Caco-2 (cell line): Measurements from ENCODE around the gene TXNL4A. TPM values are rescaled to one million over a fixed set of nuclear protein-coding genes. Genes with fewer than 3 reads are reported as not detected.

Experiments
- BruUV-seq: library from RNA; stranded (reverse); fragments of 400-500 nt; replicated peaks from 2 replicates; lab custom pipeline; 2021; lab: Mats Ljungman, UMichigan
- CTCF ChIA-PET: fragments of 300-600 bp; sonication (Branson Sonifier 250); formaldehyde crosslinking; loops from one replicate; lab custom pipeline; 2022; ENCODE audit warnings: antibody characterized with exemption; lab: Charles Lee
- POLR2A ChIA-PET: fragments of 300-600 bp; sonication (Branson Sonifier 250); formaldehyde crosslinking; loops from one replicate; lab custom pipeline; 2022; ENCODE audit warnings: antibody characterized with exemption; lab: Charles Lee
- DNase-seq, 2 experiments: peaks; one replicate each; pipeline versions ENCODE4 v3.0.0 to v3.0.0-alpha.2; 2020 to 2022
- H3K27me3 ChIP-seq: replicated peaks from 2 replicates; pipeline ENCODE4 v1.6.0; 2011; ENCODE audit warnings: low read length; ENCODE audit not compliant: control insufficient read depth, insufficient read depth
- H3K36me3 ChIP-seq: 2 replicates; pipeline ENCODE4 v1.5.1; 2011; ENCODE audit warnings: low read length; ENCODE audit not compliant: control insufficient read depth, insufficient read depth
- H3K4me1 ChIP-seq: fragments of 250-450 bp; sonication (Bioruptor Pico); 2 replicates; pipeline ENCODE4 v1.5.1; 2020; ENCODE audit warnings: mild to moderate bottlenecking
- H3K4me3 ChIP-seq: 2 replicates; pipeline ENCODE4 v1.5.1; 2011; ENCODE audit warnings: low read depth, mild to moderate bottlenecking, control low read depth, low read length
- H3K9me3 ChIP-seq: fragments of 250-450 bp; sonication (Bioruptor Pico); 2 replicates; pipeline ENCODE4 v1.5.1; 2020; ENCODE audit warnings: mild to moderate bottlenecking, moderate library complexity
- H3K27ac Mint-ChIP-seq: one replicate; pipeline ENCODE4 v1.8.0; 2022; ENCODE audit warnings: mixed read lengths; ENCODE audit not compliant: unreplicated experiment
- H3K27me3 Mint-ChIP-seq: one replicate; pipeline ENCODE4 v1.8.0; 2022; ENCODE audit warnings: mixed read lengths; ENCODE audit not compliant: insufficient read depth, unreplicated experiment
- H3K36me3 Mint-ChIP-seq: one replicate; pipeline ENCODE4 v1.8.0; 2022; ENCODE audit warnings: mild to moderate bottlenecking, mixed read lengths; ENCODE audit not compliant: insufficient read depth, unreplicated experiment
- H3K4me1 Mint-ChIP-seq: one replicate; pipeline ENCODE4 v1.8.0; 2022; ENCODE audit warnings: low read depth, mixed read lengths; ENCODE audit not compliant: unreplicated experiment
- H3K4me3 Mint-ChIP-seq: one replicate; pipeline ENCODE4 v1.8.0; 2022; ENCODE audit warnings: mild to moderate bottlenecking, moderate library complexity, mixed read lengths; ENCODE audit not compliant: unreplicated experiment
- H3K9me3 Mint-ChIP-seq: one replicate; pipeline ENCODE4 v1.8.0; 2022; ENCODE audit warnings: mixed read lengths; ENCODE audit not compliant: unreplicated experiment
- intact Hi-C: fragments of 100-400 bp; cut with micrococcal nuclease; formaldehyde crosslinking; loops from one replicate; pipeline ENCODE4 v1.10.0; 2022; ENCODE audit not compliant: unreplicated experiment
- total RNA-seq: library from RNA; stranded (reverse); gene quantifications from 2 replicates; pipeline ENCODE4 v1.2.3, GENCODE V29; 2022
- TF ChIP-seq, protein P1 (sequence below), 2 experiments: fragments of 200-600 bp in 1 of 2; IDR thresholded peaks; 1 replicate in 1 of 2; 2 replicates in 1 of 2; pipeline versions ENCODE4 v1.5.1 to v1.8.0; 2011 to 2022; ENCODE audit warnings: antibody characterized with exemption in 1 of 2, control low read depth in 1 of 2, inconsistent platforms in 1 of 2, low read depth in 1 of 2, low read length in 1 of 2, mild to moderate bottlenecking in 1 of 2, moderate library complexity in 1 of 2; ENCODE audit not compliant: insufficient read depth in 1 of 2, severe bottlenecking in 1 of 2, unreplicated experiment in 1 of 2

Gene TXNL4A
- total RNA-seq, 1 experiment from 2014 or later: 83.3 TPM

DNA sequence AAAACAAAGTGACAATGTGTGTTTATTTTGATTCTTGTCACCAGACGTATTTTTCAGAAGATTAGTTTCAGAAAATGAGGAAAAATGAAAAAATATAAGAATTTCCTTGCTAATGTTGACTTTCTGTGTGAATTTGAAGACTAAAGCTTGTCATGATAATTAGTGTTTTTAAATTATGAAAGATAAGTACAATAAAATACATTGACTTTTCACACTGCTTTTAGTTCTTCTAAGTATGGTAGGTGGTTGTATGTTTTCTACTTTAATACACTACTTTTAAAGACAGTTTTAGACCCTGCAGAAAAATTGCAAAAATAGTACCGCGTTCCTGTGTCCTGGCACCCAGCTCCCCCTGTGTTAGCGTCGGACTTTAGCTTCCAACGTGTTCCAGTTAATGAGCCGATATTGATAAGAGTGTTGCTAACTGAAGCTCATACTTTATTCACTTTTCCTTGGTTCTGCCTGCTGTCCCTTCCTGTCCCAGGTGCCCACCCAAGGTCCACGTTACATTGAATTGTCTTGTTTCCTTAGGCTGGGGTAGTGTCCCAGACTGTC, 46.6 kb upstream of the TXNL4A start:
- no peaks in the 10 kb centered on the region for H3K36me3 ChIP-seq
- Mint-ChIP-seq H3K4me3 (peak overlapping the region; percentile 91), H3K4me1 (peaks cover 12% of the 10 kb centered on the region), H3K9me3 (no peaks in the 10 kb centered on the region), H3K36me3 (peaks cover 7% of the 10 kb centered on the region), H3K27ac (peak overlapping the region; percentile 22), H3K27me3 (no peaks in the 10 kb centered on the region)
- intact Hi-C loops: loop anchor here (5.0 to 10.0 kb wide), 3 partner anchors 72 to 358 kb away; partner anchors contain the start of genes ADNP2 and CTDP1
- BruUV-seq: TSS peak; percentile 57
- TF ChIP-seq, protein P1, sequence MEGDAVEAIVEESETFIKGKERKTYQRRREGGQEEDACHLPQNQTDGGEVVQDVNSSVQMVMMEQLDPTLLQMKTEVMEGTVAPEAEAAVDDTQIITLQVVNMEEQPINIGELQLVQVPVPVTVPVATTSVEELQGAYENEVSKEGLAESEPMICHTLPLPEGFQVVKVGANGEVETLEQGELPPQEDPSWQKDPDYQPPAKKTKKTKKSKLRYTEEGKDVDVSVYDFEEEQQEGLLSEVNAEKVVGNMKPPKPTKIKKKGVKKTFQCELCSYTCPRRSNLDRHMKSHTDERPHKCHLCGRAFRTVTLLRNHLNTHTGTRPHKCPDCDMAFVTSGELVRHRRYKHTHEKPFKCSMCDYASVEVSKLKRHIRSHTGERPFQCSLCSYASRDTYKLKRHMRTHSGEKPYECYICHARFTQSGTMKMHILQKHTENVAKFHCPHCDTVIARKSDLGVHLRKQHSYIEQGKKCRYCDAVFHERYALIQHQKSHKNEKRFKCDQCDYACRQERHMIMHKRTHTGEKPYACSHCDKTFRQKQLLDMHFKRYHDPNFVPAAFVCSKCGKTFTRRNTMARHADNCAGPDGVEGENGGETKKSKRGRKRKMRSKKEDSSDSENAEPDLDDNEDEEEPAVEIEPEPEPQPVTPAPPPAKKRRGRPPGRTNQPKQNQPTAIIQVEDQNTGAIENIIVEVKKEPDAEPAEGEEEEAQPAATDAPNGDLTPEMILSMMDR (IDR thresholded peaks at IDR 0.05; ENCODE audit: insufficient read depth in 1 of 2, low read depth in 1 of 2, low read length in 1 of 2, severe bottlenecking in 1 of 2, unreplicated experiment in 1 of 2): no peak
- H3K9me3 ChIP-seq: no peaks in the 10 kb centered on the region
- CTCF ChIA-PET: no interaction called here
- no peak for DNase-seq
- no peaks in the 10 kb centered on the region for H3K4me1 ChIP-seq
- POLR2A ChIA-PET: interaction anchor here (1.0 kb wide), 1 partner anchor 114 kb away, joined by 6 read pairs; no protein-coding TSS in a partner anchor
- no peaks in the 10 kb centered on the region for H3K27me3 ChIP-seq
- H3K4me3 ChIP-seq: peak overlapping the region; percentile 68

DNA sequence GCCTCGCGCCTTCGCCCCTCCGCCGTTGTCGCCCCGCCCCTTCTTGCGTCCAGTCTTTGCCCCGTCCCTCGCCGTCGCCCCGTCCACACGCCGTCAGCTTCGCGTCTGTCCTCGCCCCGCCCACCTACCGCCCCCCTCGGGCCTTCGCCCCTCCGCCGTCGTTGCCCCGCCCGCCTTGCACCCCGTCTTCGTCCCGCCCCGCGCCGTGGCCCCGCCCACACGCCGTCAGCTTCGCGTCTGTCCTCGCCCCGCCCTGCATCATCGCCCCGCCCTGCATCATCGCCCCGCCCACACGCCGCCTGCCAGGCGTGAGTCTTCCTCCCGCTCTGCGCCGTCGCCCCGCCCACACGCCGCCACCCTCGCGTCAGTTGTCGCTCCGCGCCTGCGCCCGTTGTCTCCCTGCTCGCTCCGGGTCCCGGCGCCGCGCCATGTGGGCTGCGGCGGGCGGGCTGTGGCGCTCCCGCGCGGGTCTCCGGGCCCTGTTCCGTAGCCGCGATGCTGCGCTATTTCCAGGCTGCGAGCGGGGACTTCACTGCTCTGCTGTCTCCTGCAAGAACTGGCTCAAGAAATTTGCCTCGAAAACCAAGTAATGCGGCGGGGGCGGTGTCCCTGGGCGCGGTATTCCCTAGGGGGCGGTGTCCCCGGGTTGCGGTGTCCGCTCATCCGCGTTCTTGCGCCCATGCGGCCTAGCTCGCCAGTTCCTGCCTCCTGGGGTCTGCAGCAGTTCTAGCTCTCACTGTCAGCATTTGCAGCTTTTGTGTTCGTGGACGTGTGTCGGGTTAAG, 45.9 kb upstream of the TXNL4A start, which contains the start of gene RBFA:
TSS of gene RBFA (plus strand) at position 367 of the 784 bp plus-strand sequence. CDS start at position 429, 62 bp downstream.
- peak within 1 kb of the TSS; percentile 91 for H3K4me3 Mint-ChIP-seq
- Histone ChIP-seq H3K27me3 (no peaks in the 10 kb centered on the region), H3K9me3 (no peaks in the 10 kb centered on the region), H3K4me3 (peak within 1 kb of the TSS; percentile 68), H3K36me3 (no peaks in the 10 kb centered on the region), H3K4me1 (no peaks in the 10 kb centered on the region)
- DNase-seq: peak; percentile 94 to 96
- CTCF ChIA-PET: interaction anchor here (0.6 to 1.0 kb wide), 3 partner anchors 49 to 100 kb away, joined by 3 to 4 read pairs (median 3); no protein-coding TSS in a partner anchor
- peaks cover 12% of the 10 kb centered on the region for H3K4me1 Mint-ChIP-seq
- H3K27me3 Mint-ChIP-seq: no peaks in the 10 kb centered on the region
- TF ChIP-seq, protein P1 (IDR thresholded peaks at IDR 0.05; ENCODE audit: insufficient read depth in 1 of 2, low read depth in 1 of 2, low read length in 1 of 2, severe bottlenecking in 1 of 2, unreplicated experiment in 1 of 2): peak; percentile 24 to 41
- H3K9me3 Mint-ChIP-seq: no peaks in the 10 kb centered on the region
- no TSS peak for BruUV-seq
- intact Hi-C loops: loop anchor here (5.0 to 10.0 kb wide), 3 partner anchors 73 to 357 kb away; partner anchors contain the start of genes ADNP2 and CTDP1
- peak within 1 kb of the TSS; percentile 81 for H3K27ac Mint-ChIP-seq
- peaks cover 7% of the 10 kb centered on the region for H3K36me3 Mint-ChIP-seq
- POLR2A ChIA-PET: interaction anchor here (0.5 to 1.2 kb wide), 8 partner anchors 10 to 250 kb away, joined by 3 to 10 read pairs (median 6); partner anchors contain the start of gene ADNP2
